ENCODE data around the gene RTN4RL1.

The RTN4RL1 gene

DNA sequence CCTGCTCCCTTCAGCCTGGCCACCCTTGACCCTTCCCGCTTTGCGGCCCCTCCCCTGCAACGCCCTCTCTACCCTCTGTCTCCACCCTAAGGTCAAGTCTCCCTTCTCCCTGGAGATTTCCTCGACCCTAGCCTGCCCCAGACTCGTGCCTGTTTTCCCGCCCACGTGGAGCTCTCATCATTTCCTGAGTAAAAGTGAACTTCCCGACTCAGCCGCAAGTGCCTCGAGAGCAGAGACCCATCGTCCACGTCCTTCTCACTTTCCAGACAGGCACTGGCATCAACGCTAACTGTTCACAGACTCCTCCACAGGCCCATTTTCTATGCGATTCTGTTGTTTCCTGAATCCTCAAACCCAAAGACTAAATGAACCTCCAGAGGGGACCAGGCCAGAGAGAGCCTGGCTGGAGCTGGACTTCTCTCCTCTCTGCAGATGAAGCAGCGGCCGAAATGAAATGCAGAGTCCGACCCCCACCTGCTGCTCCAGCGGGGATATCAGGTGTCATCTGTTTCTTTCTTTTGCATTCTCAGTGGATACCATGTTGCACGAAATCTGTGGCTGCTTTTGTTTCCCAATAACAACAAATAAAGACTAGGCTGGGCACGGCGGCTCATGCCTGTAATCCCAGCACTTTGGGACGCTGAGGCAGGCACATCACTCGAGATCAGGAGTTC, 52.5 kb downstream of the RTN4RL1 start:
- DNase-seq = peak; percentile 85 to 90

DNA sequence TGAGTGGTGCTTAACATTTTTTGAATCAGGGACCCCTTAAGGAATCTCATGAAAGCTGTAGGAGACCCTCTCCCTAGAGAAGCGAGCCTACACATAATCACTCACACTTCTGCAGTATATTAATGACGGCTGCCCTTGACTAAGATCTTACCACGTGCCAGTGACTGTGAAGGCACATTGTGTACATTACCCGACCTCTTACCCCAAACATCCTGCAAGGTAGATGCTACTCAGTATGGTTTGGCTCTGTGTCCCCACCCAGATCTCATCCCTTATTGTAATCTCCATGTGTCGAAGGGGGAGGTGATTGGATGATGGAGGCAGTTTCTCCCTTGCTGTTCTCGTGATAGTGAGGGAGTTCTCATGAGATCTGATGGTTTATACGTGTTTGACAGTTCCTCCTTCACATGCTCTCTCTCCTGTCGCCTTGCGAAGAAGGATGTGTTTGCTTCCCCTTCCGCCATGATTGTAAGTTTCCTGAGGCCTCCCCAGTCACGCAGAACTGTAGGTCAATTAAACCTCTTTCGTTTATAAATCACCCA, 54.2 kb downstream of the RTN4RL1 start:
- no peak for DNase-seq

DNA sequence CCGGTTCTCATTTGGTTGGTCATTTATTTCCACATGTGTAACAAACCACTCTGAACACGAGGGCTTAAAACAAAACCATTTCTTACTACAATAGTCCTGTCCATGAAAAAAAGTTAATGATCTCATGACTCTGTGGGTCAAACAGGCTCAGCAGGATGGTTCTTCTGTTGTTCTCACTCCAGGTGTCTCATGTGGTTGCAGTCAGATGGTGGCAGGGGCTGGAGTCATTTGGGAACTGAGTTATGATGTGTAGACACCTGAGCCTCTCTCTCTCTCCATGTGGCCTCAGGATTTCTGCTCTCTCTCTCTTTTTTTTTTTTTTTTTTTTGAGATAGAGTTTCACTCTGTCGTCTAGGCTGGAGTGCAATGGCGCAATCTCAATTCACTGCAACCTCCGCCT, 55.4 kb downstream of the RTN4RL1 start:
- DNase-seq = no peak

DNA sequence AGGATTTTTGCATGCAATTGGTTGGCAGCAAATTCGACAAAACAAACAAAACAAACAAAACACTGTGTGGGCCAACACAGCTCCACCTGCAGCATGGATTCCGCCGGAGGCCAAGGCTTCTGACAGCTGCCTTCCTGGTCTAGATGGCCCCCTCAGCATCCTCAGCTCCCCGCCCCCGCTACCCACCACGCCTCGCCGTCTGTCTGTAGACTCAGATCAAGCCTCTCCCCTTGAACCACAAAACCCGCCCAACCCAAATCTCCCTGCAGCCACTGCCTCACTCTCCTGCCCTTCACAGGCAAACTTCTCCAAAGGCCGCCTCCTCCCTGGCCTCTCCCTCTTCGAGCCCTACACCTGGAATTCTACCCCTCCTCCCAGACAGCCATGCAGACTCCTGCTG, 57.9 kb downstream of the RTN4RL1 start:
- DNase-seq = no peak

DNA sequence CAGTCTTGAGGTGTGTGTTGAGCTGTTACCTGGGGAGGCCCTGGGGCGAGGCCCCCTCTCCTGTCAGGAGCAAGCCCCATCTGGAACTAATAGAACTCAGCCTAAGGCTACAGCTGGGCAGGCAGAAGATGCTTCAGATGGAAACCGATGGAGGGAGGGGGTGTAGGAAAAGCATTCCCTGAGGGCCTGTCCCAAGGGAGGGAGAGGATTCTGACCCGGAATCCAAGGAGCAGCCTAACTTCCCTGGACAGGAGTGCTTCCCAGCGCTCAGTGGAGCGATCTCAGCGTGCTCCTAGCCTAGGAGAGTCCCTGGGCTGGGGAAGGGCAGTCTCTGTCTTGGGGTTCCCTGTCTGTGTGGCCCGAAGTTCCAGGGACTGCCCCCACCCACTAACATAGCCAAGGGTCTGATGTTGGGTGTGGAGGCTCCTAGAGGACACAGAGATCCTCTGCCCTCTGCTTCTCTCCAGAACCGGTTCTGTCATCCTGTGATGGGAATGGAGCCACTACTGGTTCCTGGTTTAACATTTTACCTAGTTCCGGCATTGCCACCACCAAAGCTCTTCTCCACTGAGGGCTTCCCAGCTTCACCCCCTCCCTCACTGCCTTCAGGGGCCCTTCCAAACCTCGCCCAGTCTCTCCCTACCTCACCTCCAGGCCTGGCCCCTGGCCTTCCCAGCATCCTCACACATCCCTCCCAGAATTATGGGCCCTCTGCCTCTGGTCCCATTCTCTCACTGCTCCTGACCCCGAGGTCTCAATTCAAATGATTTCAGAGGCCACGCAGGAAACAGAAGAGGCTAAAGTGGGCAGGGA, 58.7 kb downstream of the RTN4RL1 start:
- DNase-seq = no peak

DNA sequence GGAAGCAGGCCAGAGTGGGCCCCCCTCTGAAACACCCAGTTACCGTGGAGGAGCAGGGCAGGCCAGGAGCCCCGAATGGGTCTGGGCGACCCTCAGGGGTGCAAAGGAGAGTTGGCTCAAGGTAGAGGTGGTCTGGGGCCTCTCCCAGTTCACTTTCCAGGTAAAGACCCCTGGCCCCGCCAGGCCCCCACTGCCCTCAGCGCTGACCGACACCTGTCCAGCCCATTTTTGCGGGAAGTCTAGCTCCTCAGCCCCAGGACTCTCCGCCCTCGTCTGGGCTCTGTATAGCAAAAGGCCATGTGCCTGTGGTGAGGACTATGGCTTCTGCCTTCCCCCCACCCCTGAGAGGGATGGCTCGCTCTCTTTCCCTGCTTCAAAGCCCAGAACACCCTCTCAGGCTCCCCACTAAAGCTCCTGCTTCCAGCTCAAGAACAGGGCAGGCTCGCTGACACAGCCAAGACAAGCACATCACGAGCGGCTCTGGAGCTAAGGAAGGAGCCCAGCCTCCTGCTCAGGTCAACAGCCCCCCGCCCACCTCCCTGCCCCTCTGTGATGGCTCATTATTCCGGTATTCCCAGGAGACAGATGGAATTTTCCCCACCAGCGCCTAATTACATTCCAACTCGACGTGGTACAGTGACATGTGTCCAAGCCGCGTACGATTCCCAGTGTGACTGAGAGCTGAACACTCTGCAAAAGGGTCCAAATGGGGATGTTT, 59.4 kb downstream of the RTN4RL1 start:
- no peak for DNase-seq

DNA sequence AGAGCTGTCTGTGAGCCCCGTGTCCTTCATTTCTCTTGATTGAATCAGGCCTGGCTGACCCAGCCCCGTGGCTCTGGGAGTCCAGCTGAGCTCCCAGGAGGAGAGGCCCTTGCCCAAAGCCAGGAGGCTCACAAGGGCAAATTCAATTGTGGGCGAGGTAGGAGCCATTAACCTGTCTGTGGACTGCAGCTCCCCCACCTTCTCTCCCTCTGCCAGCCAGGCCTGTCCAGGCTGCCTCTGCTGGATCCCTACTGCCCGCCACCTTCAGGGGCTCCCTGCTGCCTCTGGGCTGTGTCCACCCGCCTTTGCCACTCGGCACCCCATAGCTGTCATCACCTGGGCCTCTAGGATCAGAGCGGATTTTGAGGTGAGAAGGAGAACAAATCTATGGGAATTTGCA, 61.9 kb downstream of the RTN4RL1 start:
- DNase-seq = no peak

DNA sequence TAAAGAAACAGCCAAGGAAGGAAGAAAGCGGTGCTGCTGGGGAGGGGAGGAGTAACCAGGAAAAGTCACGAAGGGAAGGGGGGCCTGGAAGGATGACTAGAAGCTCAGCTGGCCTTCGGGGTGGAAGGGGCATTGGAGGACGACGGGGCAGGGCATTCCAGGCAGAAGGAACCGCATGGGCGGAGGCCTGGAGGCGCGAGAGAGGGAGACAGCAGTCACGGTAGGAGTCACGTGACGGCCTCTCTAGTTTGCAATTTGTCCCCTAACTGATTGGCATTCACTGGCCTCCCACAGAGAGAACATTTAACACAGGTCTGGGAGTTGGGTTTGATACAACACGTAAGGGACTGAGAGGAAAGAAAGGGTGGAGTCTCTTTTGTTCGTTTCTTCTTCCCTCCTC, 63.9 kb downstream of the RTN4RL1 start:
- DNase-seq = no peak

DNA sequence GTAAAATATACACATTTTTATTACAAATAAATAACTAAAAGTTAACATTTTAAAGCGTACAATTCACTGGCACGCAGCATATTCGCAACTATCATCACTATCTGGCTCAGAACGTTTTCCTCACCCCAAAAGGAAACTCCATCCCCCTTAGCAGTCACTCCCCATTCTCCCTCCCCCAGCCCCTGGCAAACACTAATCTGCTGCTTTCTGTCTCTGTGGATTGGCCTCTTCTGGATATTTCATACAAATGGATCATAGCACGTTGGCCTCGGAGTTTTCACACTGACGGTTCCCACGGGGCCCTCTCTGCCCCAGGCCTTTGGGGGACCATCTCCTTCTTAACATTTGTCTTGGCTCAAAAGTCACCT, 64.6 kb downstream of the RTN4RL1 start:
- no peak for DNase-seq

DNA sequence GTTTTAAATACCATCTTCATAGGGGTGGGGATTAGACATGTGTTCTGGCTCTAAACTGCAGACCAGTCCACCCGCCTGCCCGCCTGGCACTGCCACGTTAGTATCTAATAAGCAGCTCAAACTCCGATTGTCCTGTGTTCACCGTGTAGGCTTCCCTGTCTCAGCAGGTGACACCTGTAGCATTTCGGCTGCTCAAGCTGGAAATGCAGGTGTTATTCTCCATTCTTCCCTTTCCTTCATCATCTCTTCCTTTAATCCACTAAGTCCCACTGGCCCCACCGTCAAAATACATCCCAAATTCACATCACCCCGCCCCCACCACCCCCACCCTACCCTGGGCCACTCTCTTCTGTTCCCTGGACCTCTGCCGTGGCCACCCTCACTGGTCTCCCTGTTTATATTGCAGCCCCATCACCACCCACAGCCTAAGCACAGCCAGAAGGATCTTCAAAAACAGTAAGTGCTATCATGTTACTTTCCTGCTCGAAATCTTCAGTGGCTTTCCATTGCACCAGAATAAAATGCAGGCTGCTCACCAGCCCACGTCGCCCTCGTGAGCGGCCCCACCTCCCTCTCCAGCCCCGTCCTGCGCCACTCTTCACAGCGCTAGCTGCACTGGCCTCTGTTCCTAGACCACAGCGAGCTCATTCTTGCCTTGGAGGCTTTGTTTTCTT, 65.1 kb downstream of the RTN4RL1 start:
- DNase-seq = no peak

DNA sequence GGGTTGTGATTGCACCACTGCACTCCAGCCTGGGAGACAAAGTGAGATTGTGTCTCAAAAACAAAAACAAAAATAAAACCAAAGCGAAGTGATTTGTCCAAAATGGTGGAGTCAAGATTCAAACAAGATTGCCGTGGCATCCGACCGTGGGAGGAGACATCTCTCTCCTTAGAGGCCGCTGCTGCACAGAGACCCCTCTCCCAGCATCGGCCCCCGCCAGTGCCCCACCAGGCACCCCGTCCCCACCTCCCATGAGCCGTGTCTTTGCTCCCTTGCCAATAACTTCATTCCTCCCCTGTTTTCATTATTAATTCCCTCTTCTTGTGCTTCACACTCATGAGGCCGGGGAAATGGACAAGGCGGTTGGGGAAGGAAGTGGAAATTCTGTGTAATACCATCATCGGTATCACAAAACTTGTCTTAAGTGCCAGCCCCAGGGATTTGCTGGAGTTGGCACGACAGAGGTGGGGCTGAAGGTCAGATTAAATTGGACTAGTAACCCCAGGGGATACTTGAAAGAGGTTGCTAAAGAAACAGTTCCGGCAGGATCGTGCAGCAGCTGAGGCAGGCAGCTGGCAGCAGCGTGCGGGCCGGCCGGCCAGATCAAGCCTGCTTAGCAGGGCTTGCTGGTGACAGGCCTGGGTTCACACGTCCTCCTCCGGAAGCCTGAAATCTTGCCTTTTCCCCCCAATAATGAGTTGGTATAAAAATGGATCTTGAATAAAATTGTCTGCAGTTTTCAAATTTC, 66.8 kb downstream of the RTN4RL1 start:
- DNase-seq = no peak

DNA sequence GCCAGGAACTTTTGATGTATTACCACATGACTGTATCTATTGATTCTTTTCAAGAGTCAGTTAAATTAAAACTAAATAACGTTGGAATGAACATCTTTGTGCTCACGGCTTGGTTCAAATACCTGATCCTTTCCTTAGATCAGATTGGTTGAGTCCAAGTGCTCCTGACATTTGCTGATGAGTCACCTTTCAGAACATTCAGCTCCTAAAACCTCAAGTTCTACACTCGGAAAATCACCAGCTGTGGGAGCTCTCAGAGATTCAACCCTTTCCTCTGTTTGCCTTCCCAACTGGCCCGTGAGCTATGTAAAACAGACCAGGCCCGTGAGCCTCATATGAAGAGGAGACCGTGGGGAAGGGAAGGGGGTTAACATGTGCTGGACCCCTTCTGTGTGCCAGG, 68.1 kb downstream of the RTN4RL1 start:
- no peak for DNase-seq

DNA sequence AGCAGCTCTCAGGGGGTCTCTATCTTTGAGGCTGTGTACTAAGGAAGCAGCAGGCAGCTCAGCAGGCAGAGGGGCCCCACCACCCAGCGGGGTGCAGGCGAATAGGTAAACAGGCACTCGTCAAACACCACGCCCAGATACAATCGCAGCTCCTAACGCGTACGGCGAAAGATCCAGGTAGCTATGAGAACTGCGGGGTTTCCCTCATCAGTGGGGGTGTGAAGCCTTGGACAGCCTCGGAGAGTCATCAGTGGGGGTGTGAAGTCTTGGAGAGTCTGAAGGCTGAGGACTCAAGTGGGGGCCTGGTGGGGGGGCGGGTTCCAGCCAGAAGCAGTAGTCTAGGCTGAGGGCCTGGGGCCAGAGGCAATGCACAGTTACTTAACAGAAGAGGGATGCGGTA, 69.0 kb downstream of the RTN4RL1 start:
- no peak for DNase-seq

DNA sequence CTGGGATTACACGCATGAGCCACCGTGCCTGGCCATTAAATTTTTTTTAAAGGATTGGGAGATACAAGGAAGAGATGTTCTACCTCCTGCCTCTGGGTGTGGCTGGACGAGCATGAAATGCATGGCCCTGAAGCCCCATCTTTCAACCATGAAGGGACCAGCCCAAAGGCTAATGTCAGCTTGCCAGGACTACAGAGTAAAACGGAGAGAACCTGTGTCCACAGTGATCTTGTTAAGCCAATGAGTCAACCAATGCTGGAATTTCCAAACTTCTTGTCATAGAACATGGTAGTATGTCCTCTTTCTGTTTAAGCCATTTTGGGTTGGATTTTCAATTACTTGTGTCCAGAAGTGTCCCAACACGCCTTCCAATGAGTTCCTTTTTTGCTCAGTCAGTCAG, 71.3 kb downstream of the RTN4RL1 start:
- peak; percentile 62 to 79 for DNase-seq

DNA sequence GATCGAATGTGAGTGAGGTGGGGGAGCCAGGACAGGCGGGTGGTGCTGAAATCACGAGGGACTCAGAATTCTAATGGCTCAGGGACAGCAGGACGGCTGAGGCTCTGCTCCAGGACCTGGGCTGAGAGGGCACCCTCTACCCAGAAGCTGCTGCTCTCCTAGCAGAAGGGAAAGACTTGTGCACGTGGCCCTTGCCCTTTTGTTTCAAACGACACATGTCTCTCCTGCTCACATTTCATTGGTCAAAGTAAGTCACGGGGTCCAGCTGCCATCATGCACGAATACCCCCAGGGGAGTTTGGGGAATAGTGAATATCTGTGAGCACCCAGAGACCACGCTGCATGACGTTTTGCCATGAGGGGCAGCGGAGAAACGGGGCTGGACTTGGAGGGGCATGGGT, 73.2 kb downstream of the RTN4RL1 start:
- no peak for DNase-seq

DNA sequence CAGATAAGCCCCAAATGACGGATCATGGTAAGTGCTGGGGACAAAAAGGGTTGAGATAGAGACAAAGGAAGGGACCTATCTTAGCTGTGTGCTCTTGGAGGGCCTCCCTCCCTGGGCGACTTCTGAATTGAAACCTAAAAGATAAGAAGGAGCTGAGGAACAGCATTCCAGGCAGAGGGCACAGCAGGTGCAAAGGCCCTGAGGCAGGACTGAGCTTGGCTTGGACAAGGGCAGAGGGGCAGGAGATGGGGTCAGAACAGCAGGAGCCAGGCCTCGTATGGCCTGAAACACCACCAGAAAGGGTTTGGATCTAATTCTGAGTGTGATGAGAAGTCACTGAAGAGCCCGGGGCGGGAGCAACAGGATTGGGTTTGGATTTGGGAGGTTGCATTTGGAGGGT, 75.4 kb downstream of the RTN4RL1 start:
- DNase-seq = no peak

DNA sequence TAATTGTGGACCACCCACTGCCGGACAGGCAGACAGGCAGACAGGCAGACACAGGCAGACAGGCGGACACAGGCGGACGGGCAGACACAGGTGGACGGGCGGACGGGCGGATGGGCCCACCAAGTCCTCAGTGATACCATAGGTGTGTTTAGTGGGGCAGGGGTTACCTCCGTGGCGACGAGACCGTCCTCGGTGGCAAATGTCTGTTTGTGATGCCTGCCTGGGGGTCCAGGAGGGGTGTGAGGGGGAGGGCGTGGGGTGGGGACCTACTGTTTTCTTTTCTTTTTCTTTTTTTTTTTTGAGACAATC, 76.7 kb downstream of the RTN4RL1 start:
- no peak for DNase-seq

DNA sequence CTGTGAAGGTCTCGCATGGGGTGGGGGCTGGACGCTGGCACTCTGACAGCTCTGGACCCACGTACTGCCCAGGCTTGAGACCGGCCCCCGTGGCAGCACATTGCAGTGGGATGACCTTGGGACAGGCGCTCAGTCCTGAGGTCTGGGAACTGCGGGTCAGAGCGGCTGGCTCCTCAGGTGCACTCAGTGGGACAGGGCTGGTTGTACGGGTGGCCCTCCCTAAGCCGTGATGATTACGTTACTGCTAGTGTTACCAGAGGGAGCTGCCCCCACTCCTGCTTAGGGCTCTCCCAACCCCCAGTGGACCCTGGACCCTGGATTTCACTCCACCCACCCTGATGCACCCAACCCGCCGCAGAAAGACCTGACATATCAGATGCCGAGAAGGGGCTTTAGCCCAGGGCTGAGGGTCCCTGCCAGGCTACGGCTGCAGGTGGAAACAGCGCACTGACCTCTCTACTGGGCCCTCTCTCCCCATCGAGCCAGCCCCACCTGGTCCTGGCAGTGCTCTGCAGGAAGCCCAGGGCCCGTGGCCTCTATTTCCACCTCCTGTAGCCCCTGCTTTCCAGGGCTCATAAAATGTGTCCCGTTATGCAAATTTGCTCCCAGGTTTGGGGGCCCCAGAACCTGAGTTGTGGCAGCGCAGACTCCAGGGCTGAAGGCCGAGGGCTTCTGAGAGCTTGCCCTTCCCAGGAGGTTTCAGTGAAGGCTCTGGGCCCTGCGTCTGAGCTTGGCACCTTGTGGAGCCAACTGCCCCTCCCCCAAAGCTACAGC, 77.2 kb downstream of the RTN4RL1 start:
- no peak for DNase-seq

DNA sequence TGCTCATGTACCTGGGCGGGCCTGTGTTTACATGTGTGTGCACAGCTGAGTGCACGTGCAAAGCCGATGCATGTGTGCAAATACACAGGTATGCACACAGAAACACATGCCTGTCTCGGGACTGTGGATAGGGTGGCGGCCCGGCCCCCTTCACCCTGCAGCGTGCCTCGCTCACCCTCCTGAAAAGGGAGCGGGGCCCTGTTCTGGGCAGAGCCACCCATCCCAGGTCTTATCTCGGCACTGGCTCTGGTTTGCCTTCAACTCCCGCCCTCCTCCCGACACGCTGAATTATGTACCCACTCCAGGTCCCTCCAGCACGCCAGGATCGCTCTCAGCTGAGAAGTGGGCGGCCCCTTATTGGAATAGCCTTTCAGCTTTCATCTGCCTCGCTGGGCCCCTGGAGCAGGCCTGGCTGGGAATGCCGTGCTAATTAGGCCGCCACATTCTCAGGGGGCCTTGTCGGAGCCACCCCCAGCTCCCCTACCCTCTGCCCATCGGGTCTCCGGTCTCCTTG, 77.8 kb downstream of the RTN4RL1 start:
- DNase-seq = no peak

DNA sequence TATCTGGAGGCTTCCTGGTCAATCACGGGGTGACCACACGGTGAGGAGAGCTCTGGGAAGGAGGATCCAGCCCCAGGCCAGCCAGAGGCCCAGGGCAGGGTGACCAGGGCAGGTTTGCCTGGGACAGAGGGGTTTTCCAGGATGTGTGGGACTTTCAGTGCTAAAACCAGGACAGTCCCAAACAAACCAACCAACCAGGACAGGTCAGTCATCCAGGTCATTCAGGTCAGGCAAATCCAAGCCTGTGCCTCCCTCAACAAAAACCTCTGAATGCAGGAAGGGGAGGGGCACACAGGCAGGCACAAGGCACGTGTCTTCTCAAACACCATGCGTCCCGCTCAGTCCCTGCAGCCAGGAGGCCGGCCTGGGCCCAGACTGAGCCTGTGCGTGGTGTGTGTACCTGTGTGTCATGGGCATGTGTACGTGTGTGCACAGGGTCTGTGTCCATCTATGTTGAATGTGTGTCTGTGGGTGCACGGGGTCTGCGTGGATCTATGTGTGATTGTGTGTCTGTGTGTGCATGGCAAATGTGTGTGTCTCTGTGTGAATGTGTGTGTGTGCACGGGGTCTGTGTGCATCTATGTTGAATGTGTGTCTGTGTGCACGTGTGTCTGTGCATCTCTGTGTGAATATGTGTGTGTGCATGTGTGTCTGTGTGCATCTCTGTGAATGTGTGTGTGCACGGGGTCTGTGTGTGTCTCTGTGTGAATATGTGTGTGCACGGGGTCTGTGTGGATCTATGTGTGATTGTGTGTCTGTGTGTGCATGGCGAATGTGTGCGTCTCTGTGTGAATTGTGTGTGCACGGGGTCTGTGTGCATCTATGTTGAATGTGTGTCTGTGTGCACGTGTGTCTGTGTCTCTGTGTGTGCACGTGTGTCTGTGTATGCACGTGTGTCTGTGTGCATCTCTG, 78.9 kb downstream of the RTN4RL1 start:
- DNase-seq = peak in 1 of 2 donors; percentile 4
